Effector memory CD8-positive, alpha-beta T cell (primary cell): ENCODE data around the gene ADAM23.

Source experiments
- ATAC-seq: fragments of 150-1000 bp; cut with Tn5 transposase; replicated peaks from 2 replicates; pipeline ENCODE4 v1.10.0; 2021; ENCODE audit warnings: mild to moderate bottlenecking, moderate library complexity
- DNase-seq, 3 experiments: peaks; one replicate each; pipeline ENCODE4 v3.0.0; 2021
- H3K27ac Mint-ChIP-seq, 2 donors: one replicate each; pipeline ENCODE4 v1.8.0; 2022; ENCODE audit warnings: mild to moderate bottlenecking in 2 of 2, mixed read lengths in 2 of 2, moderate library complexity in 2 of 2
- H3K27me3 Mint-ChIP-seq, 2 donors: one replicate each; pipeline ENCODE4 v1.8.0; 2022; ENCODE audit warnings: mixed read lengths in 2 of 2
- H3K36me3 Mint-ChIP-seq: one replicate; pipeline ENCODE4 v1.8.0; 2022; ENCODE audit warnings: mild to moderate bottlenecking, moderate library complexity, mixed read lengths; ENCODE audit not compliant: insufficient read depth
- H3K4me1 Mint-ChIP-seq, 2 donors: one replicate each; pipeline ENCODE4 v1.8.0; 2022; ENCODE audit warnings: low read depth in 2 of 2, mixed read lengths in 2 of 2
- H3K4me3 Mint-ChIP-seq, 2 donors: one replicate each; pipeline ENCODE4 v1.8.0; 2022; ENCODE audit warnings: mild to moderate bottlenecking in 2 of 2, mixed read lengths in 2 of 2, moderate library complexity in 2 of 2
- H3K9me3 Mint-ChIP-seq, 2 donors: one replicate each; pipeline ENCODE4 v1.8.0; 2022; ENCODE audit warnings: mixed read lengths in 2 of 2

The ADAM23 gene

DNA sequence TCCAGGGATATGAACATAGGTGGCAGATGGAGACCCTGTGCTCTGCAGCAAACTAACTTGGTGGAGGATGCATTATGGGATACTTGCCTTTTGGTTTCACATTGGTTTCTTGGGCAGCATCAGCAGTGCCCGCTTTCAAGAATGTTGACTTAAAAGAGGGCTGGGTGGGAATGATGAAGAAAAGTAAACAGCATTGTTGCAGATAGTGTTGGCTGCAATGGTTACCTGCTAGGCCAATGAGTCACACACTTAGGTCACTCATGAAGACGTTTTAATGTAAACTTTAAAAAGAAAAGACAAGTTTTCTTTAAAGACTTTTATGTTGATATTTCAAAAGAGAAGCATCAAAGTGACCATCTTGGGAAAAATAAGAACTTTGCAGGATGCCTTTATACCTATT, 172.8 kb downstream of the ADAM23 start:
- Mint-ChIP-seq H3K9me3 (peaks cover 0 to 1% of the 10 kb centered on the region in 2 donors), H3K27ac (no peak overlapping the region), H3K4me3 (no peak overlapping the region), H3K27me3 (no peaks in the 10 kb centered on the region), H3K36me3 (no peaks in the 10 kb centered on the region), H3K4me1 (no peaks in the 10 kb centered on the region)
- DNase-seq (no peak), ATAC-seq (no peak)

DNA sequence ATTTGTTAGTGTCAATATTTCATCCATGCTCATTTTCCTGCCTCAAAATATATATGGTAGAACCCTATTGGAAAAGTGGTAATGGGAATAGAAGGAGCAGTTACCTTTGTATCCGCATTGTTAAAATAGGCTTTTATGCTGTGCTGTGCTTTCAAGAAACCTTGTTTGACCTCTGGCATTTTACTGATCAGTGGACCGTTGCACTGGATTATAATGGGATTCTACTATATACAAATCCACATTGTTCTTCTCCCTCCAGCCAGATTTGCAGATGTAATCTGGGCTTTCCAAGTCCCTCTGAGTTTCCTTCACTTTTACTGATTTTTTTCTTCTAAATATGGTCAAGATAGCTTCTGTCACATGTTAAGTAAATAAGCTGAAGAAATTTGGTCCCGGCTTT, 175.7 kb downstream of the ADAM23 start:
- H3K9me3 Mint-ChIP-seq: peaks cover 0 to 1% of the 10 kb centered on the region in 2 donors

DNA sequence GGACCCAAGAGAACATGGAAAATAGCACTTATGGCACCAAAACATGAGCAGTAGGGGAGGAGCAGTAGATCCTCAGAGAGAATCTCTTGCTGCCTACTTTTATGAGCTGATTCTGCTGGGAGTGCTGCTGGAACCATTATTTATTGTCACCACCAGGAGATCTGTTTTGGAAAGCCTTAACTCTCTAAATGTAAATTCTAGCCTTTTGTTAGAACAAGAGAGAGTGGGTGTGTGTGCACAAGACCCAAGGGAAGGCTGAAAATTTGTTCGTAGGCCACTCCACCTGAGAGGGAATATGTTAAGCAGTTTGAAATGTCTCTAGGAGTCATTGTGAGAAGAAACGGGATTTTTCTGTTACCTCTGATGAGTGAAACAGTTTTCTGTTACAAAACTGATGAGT, 182.8 kb downstream of the ADAM23 start:
- no peak overlapping the region for H3K27ac Mint-ChIP-seq
- peaks cover 13 to 14% of the 10 kb centered on the region in 2 donors for H3K27me3 Mint-ChIP-seq
- ATAC-seq: no peak
- no peak for DNase-seq
- H3K4me3 Mint-ChIP-seq: no peak overlapping the region
- no peaks in the 10 kb centered on the region for H3K9me3 Mint-ChIP-seq
- H3K4me1 Mint-ChIP-seq: no peaks in the 10 kb centered on the region
- H3K36me3 Mint-ChIP-seq: no peaks in the 10 kb centered on the region

More for the DNA sequence above, 175.7 kb downstream of the ADAM23 start:
- DNase-seq (no peak), ATAC-seq (no peak)
- Mint-ChIP-seq H3K4me1 (no peaks in the 10 kb centered on the region), H3K4me3 (no peak overlapping the region), H3K36me3 (no peaks in the 10 kb centered on the region), H3K27me3 (peaks cover 0 to 6% of the 10 kb centered on the region in 2 donors), H3K27ac (no peak overlapping the region)

DNA sequence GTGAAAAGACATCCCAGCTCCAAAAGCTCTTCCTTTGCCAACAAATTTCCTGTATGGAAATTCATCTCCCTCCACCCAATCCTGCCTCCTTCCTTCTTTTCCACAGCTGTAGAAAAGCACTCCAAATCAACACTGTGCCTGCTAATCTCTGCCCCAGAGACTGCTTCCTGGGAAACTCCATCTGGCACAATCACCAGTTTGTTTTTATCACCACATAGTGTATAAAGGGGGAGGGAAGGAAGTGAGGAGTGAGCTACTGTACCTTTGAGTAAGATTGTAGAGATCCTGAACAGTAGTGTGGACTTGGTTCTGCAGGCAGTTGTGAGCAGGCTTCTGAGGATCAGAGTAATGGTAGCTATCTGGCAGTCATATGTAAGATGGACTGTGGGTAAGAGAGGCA, 184.3 kb downstream of the ADAM23 start:
- peaks cover 8 to 14% of the 10 kb centered on the region in 2 donors for H3K27me3 Mint-ChIP-seq

DNA sequence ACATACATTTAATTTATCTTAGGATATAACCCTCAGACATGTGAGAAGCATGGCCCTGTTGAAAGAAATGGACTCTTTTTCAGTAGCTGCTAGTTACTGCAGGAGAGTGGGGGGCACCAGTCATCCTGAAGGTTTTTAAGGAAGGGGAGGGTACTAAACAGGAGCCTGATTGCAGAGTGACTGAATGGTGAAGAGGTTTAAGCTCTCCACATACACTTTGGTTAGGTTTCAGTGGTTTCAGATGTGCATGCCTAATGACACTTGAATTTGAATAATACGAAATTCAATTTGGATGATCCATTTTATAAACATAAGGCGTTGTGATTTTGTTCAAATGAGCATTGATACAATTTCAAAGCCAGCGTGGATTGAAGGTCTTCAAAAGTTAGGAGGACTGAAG, 188.0 kb downstream of the ADAM23 start:
- ATAC-seq: no peak
- H3K36me3 Mint-ChIP-seq: no peaks in the 10 kb centered on the region
- H3K4me3 Mint-ChIP-seq: no peak overlapping the region
- peaks cover 0 to 1% of the 10 kb centered on the region in 2 donors for H3K9me3 Mint-ChIP-seq
- H3K4me1 Mint-ChIP-seq: no peaks in the 10 kb centered on the region
- H3K27me3 Mint-ChIP-seq: peaks cover 8 to 14% of the 10 kb centered on the region in 2 donors
- no peak for DNase-seq
- H3K27ac Mint-ChIP-seq: no peak overlapping the region

More for the DNA sequence above, 184.3 kb downstream of the ADAM23 start:
- H3K27ac Mint-ChIP-seq: no peak overlapping the region
- ATAC-seq (no peak), DNase-seq (no peak)
- H3K4me3 Mint-ChIP-seq: no peak overlapping the region
- H3K4me1 Mint-ChIP-seq: no peaks in the 10 kb centered on the region
- no peaks in the 10 kb centered on the region for H3K36me3 Mint-ChIP-seq
- no peaks in the 10 kb centered on the region for H3K9me3 Mint-ChIP-seq

DNA sequence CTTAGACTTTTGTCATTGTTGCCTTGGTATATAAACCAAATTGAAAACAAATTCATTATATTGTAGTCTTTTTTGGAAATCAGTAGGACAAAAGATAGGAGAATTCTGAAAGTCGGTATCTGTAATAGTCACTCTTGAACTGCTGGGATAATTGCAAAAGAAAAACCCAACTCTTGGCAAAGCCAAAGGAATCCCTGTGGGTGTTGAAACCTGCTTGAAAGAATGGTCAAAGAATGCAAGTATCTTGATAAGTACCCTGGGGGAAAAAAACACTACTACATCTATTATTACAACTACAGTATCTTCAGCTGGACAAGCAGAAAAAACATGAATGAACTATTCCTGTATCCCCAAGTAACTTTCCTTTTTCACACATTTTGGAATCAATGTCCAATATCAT, 191.7 kb downstream of the ADAM23 start:
- Mint-ChIP-seq H3K9me3 (peaks cover 0 to 1% of the 10 kb centered on the region in 2 donors), H3K27ac (no peak overlapping the region), H3K36me3 (no peaks in the 10 kb centered on the region), H3K4me1 (no peaks in the 10 kb centered on the region), H3K4me3 (no peak overlapping the region), H3K27me3 (no peaks in the 10 kb centered on the region)
- no peak for ATAC-seq
- DNase-seq: no peak

DNA sequence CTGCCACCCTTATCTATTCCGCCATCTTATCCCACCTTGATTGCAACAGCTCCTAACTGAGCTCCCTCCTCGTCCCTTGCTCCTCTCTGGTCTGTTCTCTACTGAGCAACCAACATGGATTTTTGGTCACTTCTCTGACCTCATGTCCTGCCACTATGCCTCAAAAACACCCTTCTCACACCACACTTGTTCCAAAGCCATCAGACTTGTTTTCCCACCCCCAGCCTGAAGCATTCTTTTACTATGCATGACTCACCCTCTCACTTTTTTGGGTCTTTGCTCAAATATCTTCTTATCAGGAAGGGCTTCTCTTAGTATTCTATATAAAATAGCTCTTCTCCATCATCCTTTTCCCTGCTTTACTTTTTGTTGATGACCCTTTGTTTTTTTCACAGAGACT, 196.3 kb downstream of the ADAM23 start:
- Mint-ChIP-seq H3K36me3 (no peaks in the 10 kb centered on the region), H3K27me3 (peaks cover 0 to 15% of the 10 kb centered on the region in 2 donors), H3K4me1 (no peaks in the 10 kb centered on the region), H3K4me3 (no peak overlapping the region), H3K27ac (no peak overlapping the region), H3K9me3 (peaks cover 0 to 1% of the 10 kb centered on the region in 2 donors)
- ATAC-seq (no peak), DNase-seq (no peak)

DNA sequence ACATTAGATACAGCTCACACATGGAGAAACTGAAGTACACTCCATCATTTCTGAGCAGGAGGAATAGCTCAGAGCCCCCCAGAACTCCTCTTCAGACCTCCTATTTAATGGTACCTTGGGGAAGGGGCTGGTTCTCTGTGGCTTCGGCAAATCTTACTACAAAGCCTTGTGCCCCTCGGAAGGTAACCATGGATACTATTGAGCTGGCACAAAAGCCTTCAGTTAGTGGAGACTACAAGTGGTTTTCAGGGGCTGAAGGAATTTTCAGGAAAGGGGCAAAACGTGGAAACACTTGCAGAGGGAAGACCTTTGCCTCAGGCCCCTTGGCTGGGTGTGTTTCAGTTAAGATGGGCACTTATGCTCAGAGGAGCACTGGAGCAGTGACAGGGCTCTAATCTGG, 197.9 kb downstream of the ADAM23 start:
- ATAC-seq: no peak
- no peaks in the 10 kb centered on the region for H3K36me3 Mint-ChIP-seq
- no peak for DNase-seq
- H3K27ac Mint-ChIP-seq: no peak overlapping the region
- H3K27me3 Mint-ChIP-seq: peaks cover 0 to 17% of the 10 kb centered on the region in 2 donors
- no peaks in the 10 kb centered on the region for H3K4me1 Mint-ChIP-seq
- H3K4me3 Mint-ChIP-seq: no peak overlapping the region
- H3K9me3 Mint-ChIP-seq: peaks cover 0 to under 1% of the 10 kb centered on the region in 2 donors

DNA sequence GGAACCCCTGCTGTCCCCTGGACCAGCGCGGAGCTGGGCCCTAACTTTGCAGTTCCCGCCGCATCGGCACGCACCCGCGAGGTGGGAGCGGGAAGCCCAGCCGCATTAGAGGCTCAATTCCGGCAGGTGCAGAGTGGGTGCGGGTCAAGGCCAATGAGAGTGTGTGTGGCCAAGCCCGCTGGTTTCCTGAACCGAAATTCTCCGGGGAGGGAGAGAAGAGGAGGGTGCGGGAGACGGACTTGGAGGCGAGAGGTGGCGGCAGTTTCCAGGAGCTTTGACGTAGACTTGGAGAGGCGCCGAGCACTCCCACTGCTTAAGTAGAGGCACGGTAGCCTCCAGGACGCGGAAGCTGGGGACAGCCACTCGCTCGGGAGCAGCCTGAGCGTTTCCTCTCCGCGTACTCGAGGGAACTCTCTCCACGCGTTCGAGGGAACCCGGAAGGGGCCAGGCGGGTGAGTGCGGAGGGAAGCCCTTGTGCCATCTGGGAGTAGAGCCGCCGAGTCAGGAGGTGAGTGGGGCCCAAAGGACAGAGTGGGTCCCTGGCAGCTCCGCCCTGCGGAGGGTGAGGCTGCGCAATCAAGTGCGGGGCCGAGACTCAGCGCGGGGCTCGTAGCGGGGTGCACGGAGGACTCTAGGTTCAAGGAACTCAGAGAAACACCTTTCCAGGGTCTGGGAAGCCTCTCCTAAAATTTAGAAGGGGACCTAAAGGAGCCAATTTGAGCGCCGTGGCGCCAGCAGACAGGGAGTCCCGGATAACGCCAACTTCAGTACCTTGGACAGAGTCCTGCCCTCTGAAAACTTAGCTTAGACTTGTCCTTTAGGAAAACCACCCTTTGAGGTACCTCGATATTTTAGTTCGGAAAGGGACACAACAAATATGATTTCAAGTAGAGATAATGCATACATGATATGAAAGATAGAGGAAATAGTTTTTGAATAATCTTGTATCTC, 199.0 kb downstream of the ADAM23 start, which contains the start of gene FAM237A:
Gene FAM237A, plus strand, starts transcription at position 413 of the 951 bp plus-strand sequence. CDS start 1,750 bp downstream, outside the sequence.
- H3K36me3 Mint-ChIP-seq: no peaks in the 10 kb centered on the region
- ATAC-seq (no peak), DNase-seq (no peak)
- H3K27me3 Mint-ChIP-seq: peaks cover 0 to 17% of the 10 kb centered on the region in 2 donors
- H3K9me3 Mint-ChIP-seq: no peaks in the 10 kb centered on the region
- H3K4me3 Mint-ChIP-seq: no peak within 1 kb of the TSS
- no peak within 1 kb of the TSS for H3K27ac Mint-ChIP-seq
- H3K4me1 Mint-ChIP-seq: no peaks in the 10 kb centered on the region

DNA sequence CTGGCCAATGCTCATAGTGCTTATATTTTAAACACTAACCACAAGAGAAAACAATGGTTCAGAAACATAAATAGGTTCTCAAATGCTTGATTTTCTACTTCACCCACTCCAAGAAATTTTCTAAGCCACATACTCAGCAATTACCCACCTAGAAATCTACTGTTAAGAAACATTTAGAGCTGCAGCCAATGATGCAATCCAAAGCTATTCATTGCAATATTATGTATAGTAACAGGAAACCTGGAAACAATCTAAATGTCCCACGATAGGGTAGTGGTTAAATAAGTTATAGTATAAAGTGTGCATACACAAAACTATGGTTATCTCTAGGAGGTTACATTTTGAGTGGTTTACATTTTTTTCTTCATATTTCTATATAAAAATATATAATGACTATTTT, 204.7 kb downstream of the ADAM23 start:
- H3K4me1 Mint-ChIP-seq: no peaks in the 10 kb centered on the region
- ATAC-seq (no peak), DNase-seq (no peak)
- H3K9me3 Mint-ChIP-seq: no peaks in the 10 kb centered on the region
- peaks cover 0 to 9% of the 10 kb centered on the region in 2 donors for H3K27me3 Mint-ChIP-seq
- H3K4me3 Mint-ChIP-seq: no peak overlapping the region
- H3K36me3 Mint-ChIP-seq: no peaks in the 10 kb centered on the region
- no peak overlapping the region for H3K27ac Mint-ChIP-seq

DNA sequence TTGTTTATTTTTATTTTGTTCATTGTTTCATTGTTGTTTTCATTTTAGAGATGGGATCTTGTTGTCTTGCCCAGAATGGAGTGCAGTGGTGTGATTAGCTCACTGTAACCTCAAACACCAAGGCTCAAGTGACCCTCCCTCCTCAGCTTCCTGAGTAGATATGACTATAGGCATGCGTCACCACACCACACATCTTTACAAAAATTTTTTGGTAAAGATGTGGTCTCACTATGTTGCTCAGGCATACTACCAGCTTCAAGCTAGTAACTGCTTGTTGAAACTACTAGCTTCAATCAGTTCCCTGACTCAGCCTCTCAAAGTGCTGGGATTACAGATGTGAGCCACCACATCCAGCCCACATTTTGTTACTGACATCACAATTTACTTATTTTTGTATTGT, 213.8 kb downstream of the ADAM23 start:
- DNase-seq (no peak), ATAC-seq (no peak)
- no peaks in the 10 kb centered on the region for H3K4me1 Mint-ChIP-seq
- no peak overlapping the region for H3K27ac Mint-ChIP-seq
- peaks cover 0 to 8% of the 10 kb centered on the region in 2 donors for H3K9me3 Mint-ChIP-seq
- H3K36me3 Mint-ChIP-seq: no peaks in the 10 kb centered on the region
- no peak overlapping the region for H3K4me3 Mint-ChIP-seq
- H3K27me3 Mint-ChIP-seq: peaks cover 0 to 12% of the 10 kb centered on the region in 2 donors

DNA sequence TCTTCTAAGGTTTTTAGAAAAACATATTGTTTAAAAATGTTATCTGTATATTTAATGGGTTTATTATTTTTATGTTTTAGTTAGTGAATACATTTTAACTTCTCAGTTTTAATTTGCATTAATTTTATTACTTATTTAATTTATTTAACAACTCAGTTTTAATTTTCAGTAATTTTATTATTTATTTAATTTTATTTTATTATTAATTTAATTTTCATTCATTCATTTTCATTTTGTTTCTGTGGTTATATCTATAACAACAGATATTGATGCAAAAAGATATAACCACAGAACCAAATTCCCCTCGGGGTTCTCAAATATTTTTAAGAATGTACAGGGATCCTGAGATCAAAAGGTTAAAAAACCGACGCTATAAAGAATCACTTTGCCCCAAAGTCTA, 221.9 kb downstream of the ADAM23 start:
- no peak overlapping the region for H3K27ac Mint-ChIP-seq
- no peaks in the 10 kb centered on the region for H3K36me3 Mint-ChIP-seq
- no peak for ATAC-seq
- no peak overlapping the region for H3K4me3 Mint-ChIP-seq
- no peaks in the 10 kb centered on the region for H3K4me1 Mint-ChIP-seq
- no peak for DNase-seq
- H3K27me3 Mint-ChIP-seq: peaks cover 17 to 38% of the 10 kb centered on the region in 2 donors
- no peaks in the 10 kb centered on the region for H3K9me3 Mint-ChIP-seq
